GM23338 (cell line): ENCODE results near the gene GFOD1.

ENCODE experiments used
- CTCF ChIP-seq, 2 experiments: fragments of 200-600 bp in 1 of 2; sonication (generic) in 1 of 2; conservative IDR thresholded peaks; 2 replicates each; pipeline versions ENCODE4 v1.5.1 to v1.6.1; 2016 to 2017; ENCODE audit warnings: antibody characterized with exemption in 2 of 2, low read depth in 2 of 2, mild to moderate bottlenecking in 2 of 2, moderate library complexity in 1 of 2
- EZH2phosphoT487 ChIP-seq: fragments of 200-600 bp; sonication (generic); IDR thresholded peaks from one replicate; pipeline ENCODE4 v1.8.1; 2018; ENCODE audit warnings: antibody characterized with exemption; ENCODE audit not compliant: unreplicated experiment
- POLR2AphosphoS5 ChIP-seq: IDR thresholded peaks from 2 replicates; pipeline ENCODE4 v1.6.1; 2016; ENCODE audit warnings: antibody characterized with exemption, low read depth
- REST ChIP-seq: IDR thresholded peaks from one replicate; pipeline ENCODE4 v1.6.1; 2018; ENCODE audit warnings: antibody characterized with exemption; ENCODE audit not compliant: unreplicated experiment
- ZNF114 ChIP-seq: fragments of 250-450 bp; sonication (Bioruptor Pico); IDR thresholded peaks from 2 replicates; pipeline ENCODE4 v1.5.0; 2020; ENCODE audit warnings: mild to moderate bottlenecking, moderate library complexity

- TF ChIP-seq REST = no peak
- no peak for TF ChIP-seq ZNF114
- no peak for TF ChIP-seq EZH2phosphoT487
- TF ChIP-seq CTCF (conservative IDR thresholded peaks at IDR 0.05; ENCODE audit: low read depth in 2 of 2) = no peak
- no peak for TF ChIP-seq POLR2AphosphoS5
These were observed 49.3 kb downstream of the GFOD1 start for GRCh38 chr6:13438126-13438525.
